ENCODE measurements around the gene DNAJC16.

DNA sequence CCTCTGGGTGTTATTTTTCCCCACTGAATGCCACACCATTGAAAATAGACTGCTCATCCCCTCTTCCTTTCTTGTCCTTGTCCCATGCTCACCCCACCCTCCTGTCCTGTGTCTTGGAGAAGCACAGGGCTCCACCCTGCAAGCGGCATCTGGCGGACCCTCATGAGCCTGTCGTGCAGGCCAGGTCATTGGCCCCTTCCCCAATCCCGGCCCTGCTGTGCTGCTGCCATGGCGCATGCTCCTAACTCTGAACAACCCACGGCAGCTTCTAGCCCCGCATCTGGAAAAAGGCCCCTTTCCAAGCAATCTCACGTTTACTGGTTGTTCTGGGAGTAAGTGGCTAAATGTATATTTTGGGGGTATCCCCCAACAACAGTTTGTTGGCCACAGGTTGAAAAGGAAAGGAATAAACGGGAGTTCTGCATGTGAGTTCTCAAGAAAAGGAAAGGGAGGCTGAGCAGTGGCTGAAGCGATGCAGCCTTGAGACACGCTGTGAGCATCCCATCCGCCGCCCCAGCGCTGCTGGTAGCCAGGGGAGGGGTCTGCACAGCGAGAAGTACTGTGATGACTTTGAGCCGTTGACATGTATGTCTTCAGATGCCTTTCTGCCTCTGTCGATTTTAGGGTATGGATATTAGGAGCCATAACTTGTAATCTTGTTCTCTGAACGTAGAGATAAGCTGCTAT, 41.9 kb downstream of the DNAJC16 start:
- TF ChIP-seq, protein P1, sequence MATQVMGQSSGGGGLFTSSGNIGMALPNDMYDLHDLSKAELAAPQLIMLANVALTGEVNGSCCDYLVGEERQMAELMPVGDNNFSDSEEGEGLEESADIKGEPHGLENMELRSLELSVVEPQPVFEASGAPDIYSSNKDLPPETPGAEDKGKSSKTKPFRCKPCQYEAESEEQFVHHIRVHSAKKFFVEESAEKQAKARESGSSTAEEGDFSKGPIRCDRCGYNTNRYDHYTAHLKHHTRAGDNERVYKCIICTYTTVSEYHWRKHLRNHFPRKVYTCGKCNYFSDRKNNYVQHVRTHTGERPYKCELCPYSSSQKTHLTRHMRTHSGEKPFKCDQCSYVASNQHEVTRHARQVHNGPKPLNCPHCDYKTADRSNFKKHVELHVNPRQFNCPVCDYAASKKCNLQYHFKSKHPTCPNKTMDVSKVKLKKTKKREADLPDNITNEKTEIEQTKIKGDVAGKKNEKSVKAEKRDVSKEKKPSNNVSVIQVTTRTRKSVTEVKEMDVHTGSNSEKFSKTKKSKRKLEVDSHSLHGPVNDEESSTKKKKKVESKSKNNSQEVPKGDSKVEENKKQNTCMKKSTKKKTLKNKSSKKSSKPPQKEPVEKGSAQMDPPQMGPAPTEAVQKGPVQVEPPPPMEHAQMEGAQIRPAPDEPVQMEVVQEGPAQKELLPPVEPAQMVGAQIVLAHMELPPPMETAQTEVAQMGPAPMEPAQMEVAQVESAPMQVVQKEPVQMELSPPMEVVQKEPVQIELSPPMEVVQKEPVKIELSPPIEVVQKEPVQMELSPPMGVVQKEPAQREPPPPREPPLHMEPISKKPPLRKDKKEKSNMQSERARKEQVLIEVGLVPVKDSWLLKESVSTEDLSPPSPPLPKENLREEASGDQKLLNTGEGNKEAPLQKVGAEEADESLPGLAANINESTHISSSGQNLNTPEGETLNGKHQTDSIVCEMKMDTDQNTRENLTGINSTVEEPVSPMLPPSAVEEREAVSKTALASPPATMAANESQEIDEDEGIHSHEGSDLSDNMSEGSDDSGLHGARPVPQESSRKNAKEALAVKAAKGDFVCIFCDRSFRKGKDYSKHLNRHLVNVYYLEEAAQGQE (IDR thresholded peaks at IDR 0.05; ENCODE audit: insufficient replicate concordance, low read depth), result no peak
- no peak for TF ChIP-seq POLR2AphosphoS5 (IDR thresholded peaks at IDR 0.05; ENCODE audit: low read depth)
- TF ChIP-seq, protein P2, sequence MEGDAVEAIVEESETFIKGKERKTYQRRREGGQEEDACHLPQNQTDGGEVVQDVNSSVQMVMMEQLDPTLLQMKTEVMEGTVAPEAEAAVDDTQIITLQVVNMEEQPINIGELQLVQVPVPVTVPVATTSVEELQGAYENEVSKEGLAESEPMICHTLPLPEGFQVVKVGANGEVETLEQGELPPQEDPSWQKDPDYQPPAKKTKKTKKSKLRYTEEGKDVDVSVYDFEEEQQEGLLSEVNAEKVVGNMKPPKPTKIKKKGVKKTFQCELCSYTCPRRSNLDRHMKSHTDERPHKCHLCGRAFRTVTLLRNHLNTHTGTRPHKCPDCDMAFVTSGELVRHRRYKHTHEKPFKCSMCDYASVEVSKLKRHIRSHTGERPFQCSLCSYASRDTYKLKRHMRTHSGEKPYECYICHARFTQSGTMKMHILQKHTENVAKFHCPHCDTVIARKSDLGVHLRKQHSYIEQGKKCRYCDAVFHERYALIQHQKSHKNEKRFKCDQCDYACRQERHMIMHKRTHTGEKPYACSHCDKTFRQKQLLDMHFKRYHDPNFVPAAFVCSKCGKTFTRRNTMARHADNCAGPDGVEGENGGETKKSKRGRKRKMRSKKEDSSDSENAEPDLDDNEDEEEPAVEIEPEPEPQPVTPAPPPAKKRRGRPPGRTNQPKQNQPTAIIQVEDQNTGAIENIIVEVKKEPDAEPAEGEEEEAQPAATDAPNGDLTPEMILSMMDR (IDR thresholded peaks at IDR 0.05; ENCODE audit: insufficient read depth, low read length), result no peak

Measured in HL-60 (cell line).